Subcutaneous adipose tissue (tissue), 4 donors: Measurements from ENCODE around the gene LGALS14. TPM values are rescaled to one million over a fixed set of nuclear protein-coding genes. Genes with fewer than 3 reads are reported as not detected.

ENCODE experiments used
- small RNA-seq: library from RNA; depleted of rRNA; stranded (forward); fragments of <200 nt; gene quantifications from one replicate; pipeline ENCODE3, GENCODE V24; 2016
- total RNA-seq, 4 donors: library from RNA; depleted of rRNA; stranded (reverse); fragments of >200 nt; gene quantifications; one replicate each; pipeline ENCODE4 v1.1.0, GENCODE V29; 2016
- TF ChIP-seq, protein P1 (sequence below): fragments of 450-650 bp; IDR thresholded peaks from one replicate; pipeline ENCODE4 v1.5.1; 2016; ENCODE audit warnings: low read depth, mild to moderate bottlenecking, control low read depth, antibody characterized with exemption, moderate library complexity

LGALS14 gene
- total RNA-seq, 4 donors from 2014 or later, result not detected

DNA sequence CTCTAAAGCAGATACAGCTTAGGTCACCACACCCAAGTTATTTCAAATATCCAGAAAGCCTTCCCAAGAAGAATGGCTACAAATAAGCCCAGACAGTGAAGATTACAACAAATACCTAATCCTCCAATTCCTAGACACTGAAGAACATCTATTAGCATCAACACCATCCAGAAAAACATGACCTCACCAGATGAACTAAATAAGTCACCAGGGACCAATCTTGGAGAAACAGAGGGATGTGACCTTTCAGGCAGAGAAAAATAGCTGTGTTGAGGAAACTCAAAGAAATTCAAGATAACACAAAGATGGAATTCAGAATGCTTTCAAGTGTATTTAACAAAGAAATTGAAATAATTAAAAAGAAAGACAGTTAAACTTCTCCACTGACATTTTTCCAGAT, 48.5 kb downstream of the LGALS14 start:
- TF ChIP-seq, protein P1, sequence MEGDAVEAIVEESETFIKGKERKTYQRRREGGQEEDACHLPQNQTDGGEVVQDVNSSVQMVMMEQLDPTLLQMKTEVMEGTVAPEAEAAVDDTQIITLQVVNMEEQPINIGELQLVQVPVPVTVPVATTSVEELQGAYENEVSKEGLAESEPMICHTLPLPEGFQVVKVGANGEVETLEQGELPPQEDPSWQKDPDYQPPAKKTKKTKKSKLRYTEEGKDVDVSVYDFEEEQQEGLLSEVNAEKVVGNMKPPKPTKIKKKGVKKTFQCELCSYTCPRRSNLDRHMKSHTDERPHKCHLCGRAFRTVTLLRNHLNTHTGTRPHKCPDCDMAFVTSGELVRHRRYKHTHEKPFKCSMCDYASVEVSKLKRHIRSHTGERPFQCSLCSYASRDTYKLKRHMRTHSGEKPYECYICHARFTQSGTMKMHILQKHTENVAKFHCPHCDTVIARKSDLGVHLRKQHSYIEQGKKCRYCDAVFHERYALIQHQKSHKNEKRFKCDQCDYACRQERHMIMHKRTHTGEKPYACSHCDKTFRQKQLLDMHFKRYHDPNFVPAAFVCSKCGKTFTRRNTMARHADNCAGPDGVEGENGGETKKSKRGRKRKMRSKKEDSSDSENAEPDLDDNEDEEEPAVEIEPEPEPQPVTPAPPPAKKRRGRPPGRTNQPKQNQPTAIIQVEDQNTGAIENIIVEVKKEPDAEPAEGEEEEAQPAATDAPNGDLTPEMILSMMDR, result no peak

DNA sequence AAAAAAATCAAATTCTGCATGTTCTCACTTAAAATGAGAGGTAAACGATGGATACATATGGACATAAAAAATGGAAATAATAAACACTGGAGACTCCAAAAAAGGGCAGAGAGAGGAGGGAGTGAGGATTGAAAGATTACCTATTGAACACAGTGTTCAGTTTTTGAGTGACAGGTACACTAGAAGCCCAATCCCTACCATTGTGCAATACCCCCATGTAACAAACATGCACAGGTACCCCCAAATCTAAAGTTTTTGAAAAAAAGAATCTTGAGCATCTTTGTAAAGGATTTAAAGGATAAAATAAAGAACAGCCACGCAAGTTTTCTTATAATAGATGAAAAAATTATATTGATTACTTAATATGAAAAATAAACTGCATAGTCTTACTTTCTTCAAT, 50.3 kb downstream of the LGALS14 start:
- TF ChIP-seq, protein P1, result no peak

DNA sequence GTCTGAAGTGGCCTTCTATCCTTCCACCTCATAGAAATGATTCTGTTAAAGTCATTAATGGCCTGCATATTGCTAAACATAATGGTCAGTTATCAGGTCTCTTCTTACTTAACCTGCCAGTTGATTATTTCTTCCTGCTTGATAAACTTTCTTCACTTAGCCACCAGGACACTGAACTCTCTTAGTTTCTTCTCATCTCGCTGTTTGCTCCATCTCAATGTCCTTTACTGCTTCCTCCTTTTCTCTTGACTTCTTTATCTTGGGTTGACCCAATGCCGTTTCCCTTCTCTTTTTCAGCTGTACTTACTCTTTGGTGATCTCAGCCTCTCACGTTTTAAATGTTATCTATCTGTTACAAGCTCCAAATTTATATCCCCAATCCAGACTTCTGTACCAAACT, 50.7 kb downstream of the LGALS14 start:
- TF ChIP-seq, protein P1, result no peak

Small RNA genes within 50 kb of the gene (small RNA-seq; reads per million reads assigned to genes)
- gene RPS29P27, result not detected

Other genes with a start within 250 kb of the LGALS14 start
- 10 to 100 TPM; 31.9 to 50.1 (median 38.6) TPM for gene TIMM50, start 223.6 kb upstream of the LGALS14 start, total RNA-seq
- gene DLL3, start 205.5 kb upstream of the LGALS14 start, total RNA-seq, result not detected
- not detected for gene SELENOV, start 189.3 kb upstream of the LGALS14 start, total RNA-seq
- gene EID2B, start 171.6 kb upstream of the LGALS14 start, total RNA-seq, result 1 to 10 TPM in 3 of 4 donors, under 1 TPM in 1; 0.65 to 3.3 (median 2.1) TPM
- 10 to 100 TPM in 2 of 4 donors, 1 to 10 TPM in 2; 5.9 to 13.4 (median 9.0) TPM for gene EID2, start 164.3 kb upstream of the LGALS14 start, total RNA-seq
- gene LGALS13, start 102.0 kb upstream of the LGALS14 start, total RNA-seq, result not detected
- not detected for gene LGALS16, start 48.6 kb upstream of the LGALS14 start, total RNA-seq
- not detected for gene CLC, start 33.5 kb downstream of the LGALS14 start, total RNA-seq
- gene LEUTX, start 74.4 kb downstream of the LGALS14 start, total RNA-seq, result not detected
- 10 to 100 TPM in 1 of 4 donors, 1 to 10 TPM in 3; 4.9 to 15.6 (median 8.7) TPM for gene DYRK1B, start 129.7 kb downstream of the LGALS14 start, total RNA-seq
- 100 to 1,000 TPM; 101 to 168 (median 104) TPM for gene FBL, start 141.9 kb downstream of the LGALS14 start, total RNA-seq
- 100 to 1,000 TPM in 2 of 4 donors, 10 to 100 TPM in 2; 11.9 to 321 (median 115) TPM for gene FCGBP, start 230.2 kb downstream of the LGALS14 start, total RNA-seq